Keratinocyte (primary cell): Measurements from ENCODE around the gene CTNNA3.

Experiments used
- EZH2 ChIP-seq: IDR thresholded peaks from one replicate; pipeline ENCODE4 v1.6.1; 2012; ENCODE audit warnings: inconsistent platforms, mild to moderate bottlenecking, low read length, moderate library complexity
- TF ChIP-seq, protein P1 (sequence below), 3 experiments: IDR thresholded peaks in 1 of 3; conservative IDR thresholded peaks in 1 of 3; optimal IDR thresholded peaks in 1 of 3; 2 replicates in 2 of 3; 3 replicates in 1 of 3; pipeline versions ENCODE3 to v1.5.1; 2011; ENCODE audit warnings: low read length in 3 of 3, mild to moderate bottlenecking in 3 of 3, moderate library complexity in 2 of 3, control low read depth in 1 of 3, inconsistent platforms in 1 of 3; ENCODE audit not compliant: insufficient read depth in 2 of 3; ENCODE audit errors: extremely low read depth in 1 of 3

DNA sequence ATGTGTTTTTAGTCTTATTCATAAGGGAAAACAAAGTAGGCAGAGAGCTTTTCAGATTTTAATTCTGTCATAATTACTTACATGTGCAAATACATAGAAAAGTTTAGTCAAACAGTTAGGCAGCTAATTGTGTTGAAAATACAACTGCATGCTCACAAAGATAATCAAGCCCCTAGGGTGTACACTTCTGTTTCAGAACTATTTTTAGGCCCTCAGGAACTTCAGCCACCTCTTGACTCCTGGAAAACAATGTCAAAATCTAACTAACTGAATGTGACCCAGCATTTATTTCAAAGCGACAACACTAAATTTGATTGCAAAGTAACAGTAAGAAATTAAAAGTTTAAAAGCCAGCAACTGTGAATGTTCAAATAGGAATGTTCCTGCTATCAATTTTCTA lies 1369.1 kb downstream of the CTNNA3 start:
- no peak for TF ChIP-seq EZH2
- TF ChIP-seq, protein P1, sequence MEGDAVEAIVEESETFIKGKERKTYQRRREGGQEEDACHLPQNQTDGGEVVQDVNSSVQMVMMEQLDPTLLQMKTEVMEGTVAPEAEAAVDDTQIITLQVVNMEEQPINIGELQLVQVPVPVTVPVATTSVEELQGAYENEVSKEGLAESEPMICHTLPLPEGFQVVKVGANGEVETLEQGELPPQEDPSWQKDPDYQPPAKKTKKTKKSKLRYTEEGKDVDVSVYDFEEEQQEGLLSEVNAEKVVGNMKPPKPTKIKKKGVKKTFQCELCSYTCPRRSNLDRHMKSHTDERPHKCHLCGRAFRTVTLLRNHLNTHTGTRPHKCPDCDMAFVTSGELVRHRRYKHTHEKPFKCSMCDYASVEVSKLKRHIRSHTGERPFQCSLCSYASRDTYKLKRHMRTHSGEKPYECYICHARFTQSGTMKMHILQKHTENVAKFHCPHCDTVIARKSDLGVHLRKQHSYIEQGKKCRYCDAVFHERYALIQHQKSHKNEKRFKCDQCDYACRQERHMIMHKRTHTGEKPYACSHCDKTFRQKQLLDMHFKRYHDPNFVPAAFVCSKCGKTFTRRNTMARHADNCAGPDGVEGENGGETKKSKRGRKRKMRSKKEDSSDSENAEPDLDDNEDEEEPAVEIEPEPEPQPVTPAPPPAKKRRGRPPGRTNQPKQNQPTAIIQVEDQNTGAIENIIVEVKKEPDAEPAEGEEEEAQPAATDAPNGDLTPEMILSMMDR (optimal IDR thresholded peaks at IDR 0.05 in 1 of 3, IDR thresholded peaks at IDR 0.05 in 1 of 3, conservative IDR thresholded peaks at IDR 0.05 in 1 of 3; ENCODE audit: extremely low read depth in 1 of 3, insufficient read depth in 2 of 3, low read length in 3 of 3): no peak
